ENCODE results near the gene POLD1.
"Not testable (repeated sequence)": the region's sequence is repeated elsewhere in the genome, so short reads cannot be mapped to it uniquely, and the experiment has no call there.

Gene POLD1

GRCh38 chr19:50383852-50384684, at the start of gene POLD1:
Gene POLD1, plus strand, starts transcription at chr19:50384347. Its CDS starts 14,505 bp downstream, at chr19:50398852.
- Histone ChIP-seq H3K4me3 (ENCODE audit: low read depth in 1 of 2, low read length in 2 of 2) (peak within 1 kb of the TSS; percentile 69 to 93), H3K9me3 (ENCODE audit: control insufficient read depth in 1 of 2, low read length in 2 of 2) (no peaks in the 10 kb centered on the region), H3K27me3 (ENCODE audit: control insufficient read depth in 1 of 2, insufficient read depth in 2 of 2, low read length in 2 of 2) (no peaks in the 10 kb centered on the region), H3K27ac (ENCODE audit: low read depth, low read length) (peak within 1 kb of the TSS; percentile 62), H3K4me1 (ENCODE audit: control insufficient read depth in 1 of 2, insufficient read depth in 2 of 2, low read length in 2 of 2) (peaks cover 9 to 20% of the 10 kb centered on the region in 2 donors), H3K36me3 (ENCODE audit: control insufficient read depth in 1 of 2, insufficient read depth in 2 of 2, low read length in 2 of 2) (peaks cover 22 to 49% of the 10 kb centered on the region in 2 donors), H3K9ac (ENCODE audit: low read depth in 1 of 2, low read length in 2 of 2) (peak within 1 kb of the TSS; percentile 35 to 75)

GRCh38 chr19:50334741-50335421, 49.3 kb upstream of the POLD1 start:
- Histone ChIP-seq H3K36me3 (ENCODE audit: control insufficient read depth in 1 of 2, insufficient read depth in 2 of 2, low read length in 2 of 2) (no peaks in the 10 kb centered on the region), H3K9ac (ENCODE audit: low read depth in 1 of 2, low read length in 2 of 2) (no peak overlapping the region), H3K4me1 (ENCODE audit: control insufficient read depth in 1 of 2, insufficient read depth in 2 of 2, low read length in 2 of 2) (peaks cover 10 to 14% of the 10 kb centered on the region in 2 donors), H3K27me3 (ENCODE audit: control insufficient read depth in 1 of 2, insufficient read depth in 2 of 2, low read length in 2 of 2) (peaks cover 15 to 30% of the 10 kb centered on the region in 2 donors), H3K4me3 (ENCODE audit: low read depth in 1 of 2, low read length in 2 of 2) (no peak overlapping the region), H3K27ac (ENCODE audit: low read depth, low read length) (no peak overlapping the region), H3K9me3 (ENCODE audit: control insufficient read depth in 1 of 2, low read length in 2 of 2) (no peaks in the 10 kb centered on the region)

- Histone ChIP-seq H3K27me3 (ENCODE audit: control insufficient read depth in 1 of 2, insufficient read depth in 2 of 2, low read length in 2 of 2) (peaks cover 10 to 13% of the 10 kb centered on the region in 2 donors), H3K4me1 (ENCODE audit: control insufficient read depth in 1 of 2, insufficient read depth in 2 of 2, low read length in 2 of 2) (peaks cover 7 to 10% of the 10 kb centered on the region in 2 donors)
- not testable (repeated sequence) for H3K9ac ChIP-seq (ENCODE audit: low read depth in 1 of 2, low read length in 2 of 2); H3K36me3 ChIP-seq (ENCODE audit: control insufficient read depth in 1 of 2, insufficient read depth in 2 of 2, low read length in 2 of 2); H3K9me3 ChIP-seq (ENCODE audit: control insufficient read depth in 1 of 2, low read length in 2 of 2); H3K4me3 ChIP-seq (ENCODE audit: low read depth in 1 of 2, low read length in 2 of 2); H3K27ac ChIP-seq (ENCODE audit: low read depth, low read length)
Measured at GRCh38 chr19:50337031-50337430, 47.1 kb upstream of the POLD1 start.

GRCh38 chr19:50340331-50340730, 43.8 kb upstream of the POLD1 start:
- H3K9me3 ChIP-seq (ENCODE audit: control insufficient read depth in 1 of 2, low read length in 2 of 2) = peaks cover 0 to 9% of the 10 kb centered on the region in 2 donors
- H3K36me3 ChIP-seq (ENCODE audit: control insufficient read depth in 1 of 2, insufficient read depth in 2 of 2, low read length in 2 of 2) = no peaks in the 10 kb centered on the region
- H3K4me1 ChIP-seq (ENCODE audit: control insufficient read depth in 1 of 2, insufficient read depth in 2 of 2, low read length in 2 of 2) = no peaks in the 10 kb centered on the region
- H3K27me3 ChIP-seq (ENCODE audit: control insufficient read depth in 1 of 2, insufficient read depth in 2 of 2, low read length in 2 of 2) = no peaks in the 10 kb centered on the region
- no peak overlapping the region for H3K27ac ChIP-seq (ENCODE audit: low read depth, low read length)
- no peak overlapping the region for H3K4me3 ChIP-seq (ENCODE audit: low read depth in 1 of 2, low read length in 2 of 2)
- no peak overlapping the region for H3K9ac ChIP-seq (ENCODE audit: low read depth in 1 of 2, low read length in 2 of 2)

- peaks cover 0 to 9% of the 10 kb centered on the region in 2 donors for H3K9me3 ChIP-seq (ENCODE audit: control insufficient read depth in 1 of 2, low read length in 2 of 2)
Measured at GRCh38 chr19:50341091-50341564, 43.0 kb upstream of the POLD1 start.

GRCh38 chr19:50344661-50345318, 39.4 kb upstream of the POLD1 start:
- no peak overlapping the region for H3K27ac ChIP-seq (ENCODE audit: low read depth, low read length)
- peaks cover 0 to 3% of the 10 kb centered on the region in 2 donors for H3K4me1 ChIP-seq (ENCODE audit: control insufficient read depth in 1 of 2, insufficient read depth in 2 of 2, low read length in 2 of 2)
- peaks cover 0 to 9% of the 10 kb centered on the region in 2 donors for H3K9me3 ChIP-seq (ENCODE audit: control insufficient read depth in 1 of 2, low read length in 2 of 2)
- no peaks in the 10 kb centered on the region for H3K36me3 ChIP-seq (ENCODE audit: control insufficient read depth in 1 of 2, insufficient read depth in 2 of 2, low read length in 2 of 2)
- no peak overlapping the region for H3K9ac ChIP-seq (ENCODE audit: low read depth in 1 of 2, low read length in 2 of 2)
- H3K27me3 ChIP-seq (ENCODE audit: control insufficient read depth in 1 of 2, insufficient read depth in 2 of 2, low read length in 2 of 2) = no peaks in the 10 kb centered on the region
- H3K4me3 ChIP-seq (ENCODE audit: low read depth in 1 of 2, low read length in 2 of 2) = peak overlapping the region in 1 of 2 donors; percentile 3

More at GRCh38 chr19:50341091-50341564, 43.0 kb upstream of the POLD1 start:
- H3K9ac ChIP-seq (ENCODE audit: low read depth in 1 of 2, low read length in 2 of 2) = no peak overlapping the region
- no peaks in the 10 kb centered on the region for H3K4me1 ChIP-seq (ENCODE audit: control insufficient read depth in 1 of 2, insufficient read depth in 2 of 2, low read length in 2 of 2)
- no peaks in the 10 kb centered on the region for H3K36me3 ChIP-seq (ENCODE audit: control insufficient read depth in 1 of 2, insufficient read depth in 2 of 2, low read length in 2 of 2)
- H3K4me3 ChIP-seq (ENCODE audit: low read depth in 1 of 2, low read length in 2 of 2) = no peak overlapping the region
- H3K27me3 ChIP-seq (ENCODE audit: control insufficient read depth in 1 of 2, insufficient read depth in 2 of 2, low read length in 2 of 2) = no peaks in the 10 kb centered on the region
- no peak overlapping the region for H3K27ac ChIP-seq (ENCODE audit: low read depth, low read length)

- not testable (repeated sequence) for H3K4me3 ChIP-seq (ENCODE audit: low read depth in 1 of 2, low read length in 2 of 2); H3K9me3 ChIP-seq (ENCODE audit: control insufficient read depth in 1 of 2, low read length in 2 of 2); H3K27me3 ChIP-seq (ENCODE audit: control insufficient read depth in 1 of 2, insufficient read depth in 2 of 2, low read length in 2 of 2); H3K4me1 ChIP-seq (ENCODE audit: control insufficient read depth in 1 of 2, insufficient read depth in 2 of 2, low read length in 2 of 2); H3K9ac ChIP-seq (ENCODE audit: low read depth in 1 of 2, low read length in 2 of 2); H3K36me3 ChIP-seq (ENCODE audit: control insufficient read depth in 1 of 2, insufficient read depth in 2 of 2, low read length in 2 of 2)
- peak overlapping the region; percentile 10 for H3K27ac ChIP-seq (ENCODE audit: low read depth, low read length)
Measured at GRCh38 chr19:50347089-50347581, 37.0 kb upstream of the POLD1 start.

GRCh38 chr19:50349277-50350057, 34.7 kb upstream of the POLD1 start:
- H3K9ac ChIP-seq (ENCODE audit: low read depth in 1 of 2, low read length in 2 of 2) = no peak overlapping the region
- no peaks in the 10 kb centered on the region for H3K36me3 ChIP-seq (ENCODE audit: control insufficient read depth in 1 of 2, insufficient read depth in 2 of 2, low read length in 2 of 2)
- no peak overlapping the region for H3K27ac ChIP-seq (ENCODE audit: low read depth, low read length)
- H3K4me3 ChIP-seq (ENCODE audit: low read depth in 1 of 2, low read length in 2 of 2) = no peak overlapping the region
- peaks cover 0 to 7% of the 10 kb centered on the region in 2 donors for H3K9me3 ChIP-seq (ENCODE audit: control insufficient read depth in 1 of 2, low read length in 2 of 2)
- peaks cover 0 to 3% of the 10 kb centered on the region in 2 donors for H3K4me1 ChIP-seq (ENCODE audit: control insufficient read depth in 1 of 2, insufficient read depth in 2 of 2, low read length in 2 of 2)
- no peaks in the 10 kb centered on the region for H3K27me3 ChIP-seq (ENCODE audit: control insufficient read depth in 1 of 2, insufficient read depth in 2 of 2, low read length in 2 of 2)

GRCh38 chr19:50352242-50352641, 31.9 kb upstream of the POLD1 start:
- no peak overlapping the region for H3K27ac ChIP-seq (ENCODE audit: low read depth, low read length)
- H3K36me3 ChIP-seq (ENCODE audit: control insufficient read depth in 1 of 2, insufficient read depth in 2 of 2, low read length in 2 of 2) = no peaks in the 10 kb centered on the region
- H3K9me3 ChIP-seq (ENCODE audit: control insufficient read depth in 1 of 2, low read length in 2 of 2) = no peaks in the 10 kb centered on the region
- H3K9ac ChIP-seq (ENCODE audit: low read depth in 1 of 2, low read length in 2 of 2) = no peak overlapping the region
- H3K4me3 ChIP-seq (ENCODE audit: low read depth in 1 of 2, low read length in 2 of 2) = no peak overlapping the region
- peaks cover 0 to 3% of the 10 kb centered on the region in 2 donors for H3K4me1 ChIP-seq (ENCODE audit: control insufficient read depth in 1 of 2, insufficient read depth in 2 of 2, low read length in 2 of 2)
- H3K27me3 ChIP-seq (ENCODE audit: control insufficient read depth in 1 of 2, insufficient read depth in 2 of 2, low read length in 2 of 2) = no peaks in the 10 kb centered on the region
